Activated CD4-positive, alpha-beta T cell treated with anti-CD3 and anti-CD28 coated beads, Interleukin-2, amount 10 ng/mL, durations not matched to agents 7 days and 5 days (primary cell): ENCODE measurements around the gene TMEM185B. TPM values are rescaled to one million over a fixed set of nuclear protein-coding genes. Genes with fewer than 3 reads are reported as not detected.

Experiments used
- CTCF ChIA-PET: fragments of 350-600 bp; sonication (Branson Sonifier 250); formaldehyde crosslinking; loops from one replicate; lab custom pipeline; 2021; ENCODE audit warnings: antibody characterized with exemption; lab: Charles Lee
- POLR2A ChIA-PET: fragments of 350-600 bp; sonication (Branson Sonifier 250); formaldehyde crosslinking; loops from one replicate; lab custom pipeline; 2021; ENCODE audit warnings: antibody characterized with exemption; lab: Charles Lee
- DNase-seq: peaks from one replicate; pipeline ENCODE4 v3.0.0-alpha.2; 2020
- H3K27ac Mint-ChIP-seq: one replicate; pipeline ENCODE4 v1.8.0; 2021; ENCODE audit warnings: mild to moderate bottlenecking, moderate library complexity, mixed read lengths
- H3K27me3 Mint-ChIP-seq: one replicate; pipeline ENCODE4 v1.8.0; 2021; ENCODE audit warnings: mixed read lengths
- H3K36me3 Mint-ChIP-seq: one replicate; pipeline ENCODE4 v1.8.0; 2021; ENCODE audit warnings: low read depth, mixed read lengths
- H3K4me1 Mint-ChIP-seq: one replicate; pipeline ENCODE4 v1.8.0; 2021; ENCODE audit warnings: mixed read lengths
- H3K4me3 Mint-ChIP-seq: one replicate; pipeline ENCODE4 v1.8.0; 2021; ENCODE audit warnings: mild to moderate bottlenecking, moderate library complexity, mixed read lengths
- H3K9me3 Mint-ChIP-seq: one replicate; pipeline ENCODE4 v1.8.0; 2021; ENCODE audit warnings: mixed read lengths
- total RNA-seq, 2 experiments: library from RNA; stranded (reverse); gene quantifications; one replicate each; pipeline ENCODE4 v1.2.3, GENCODE V29; 2021

The TMEM185B gene
- total RNA-seq, 2 experiments from 2014 or later: 20.8 to 21.3 TPM

DNA sequence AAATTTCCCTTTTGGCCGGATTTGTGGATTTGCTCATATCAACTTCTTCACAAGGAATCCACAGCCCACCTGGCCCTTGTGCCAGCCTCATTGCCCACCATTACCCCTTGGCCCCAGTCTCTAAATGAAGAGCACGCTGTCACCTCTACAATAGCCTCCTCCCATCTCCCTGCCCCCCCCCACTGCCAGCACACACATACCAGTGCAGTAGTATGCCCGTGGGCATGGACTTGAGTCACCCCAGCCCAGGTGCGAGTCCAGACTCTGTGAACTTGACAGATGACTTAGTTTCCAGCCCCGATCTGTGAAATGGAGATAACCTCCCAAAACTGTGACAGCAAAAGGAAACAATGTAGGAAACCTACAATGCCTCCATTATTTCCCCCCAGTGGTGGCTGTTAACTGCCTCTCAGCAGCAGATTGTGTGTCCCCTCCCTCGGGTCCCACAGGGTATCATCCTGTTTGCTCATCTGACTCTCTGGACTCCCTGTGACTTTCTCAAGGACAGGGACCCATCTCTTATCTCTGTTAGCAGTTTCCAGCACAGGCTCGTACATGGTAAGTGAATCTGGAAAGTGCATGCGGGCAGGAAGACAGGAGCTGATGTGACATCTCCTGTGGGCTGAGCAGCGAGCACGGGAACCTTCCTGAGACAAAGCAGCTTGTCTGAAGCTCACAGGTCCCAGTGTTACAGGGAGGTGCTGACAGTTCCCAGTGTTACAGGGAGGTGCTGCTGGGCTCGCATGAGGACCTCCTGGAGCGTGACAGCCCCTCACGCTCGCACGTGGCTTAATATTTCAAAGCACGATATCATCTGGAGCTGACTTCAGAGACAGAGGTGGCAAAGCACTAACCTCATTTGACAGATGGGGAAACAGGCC lies 4.2 kb upstream of the TMEM185B start:
- Mint-ChIP-seq H3K27ac (peak overlapping the region; percentile 69), H3K36me3 (peaks cover 71% of the 10 kb centered on the region), H3K4me3 (peak overlapping the region; percentile 96), H3K27me3 (no peaks in the 10 kb centered on the region), H3K4me1 (peaks cover 65% of the 10 kb centered on the region), H3K9me3 (no peaks in the 10 kb centered on the region)
- POLR2A ChIA-PET: no interaction called here
- CTCF ChIA-PET: interaction anchor here (0.9 to 1.2 kb wide), 2 partner anchors 11 to 48 kb away, joined by 3 to 4 read pairs; no protein-coding TSS in a partner anchor
- no peak for DNase-seq

DNA sequence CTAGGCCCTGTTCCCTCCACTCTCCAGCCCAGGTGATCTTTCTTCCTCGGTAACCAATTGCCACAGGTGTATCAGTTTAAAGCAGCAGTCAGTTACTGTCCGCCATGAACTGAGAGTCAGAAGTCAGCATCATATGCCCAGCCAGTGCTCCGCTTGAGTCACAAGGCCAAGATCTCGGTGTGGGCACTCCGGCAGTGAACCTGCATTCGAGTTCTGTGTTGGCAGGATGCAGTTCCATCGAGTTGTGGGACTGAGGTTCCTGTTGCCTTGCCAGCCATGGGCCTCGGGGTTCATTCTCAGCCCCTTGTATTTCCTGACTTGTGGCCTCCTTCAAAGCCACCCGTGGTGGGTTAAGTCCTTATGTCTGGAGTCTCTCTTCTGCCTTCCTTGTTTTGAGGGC lies 3.1 kb upstream of the TMEM185B start:
- Mint-ChIP-seq H3K4me3 (no peak overlapping the region), H3K27me3 (no peaks in the 10 kb centered on the region), H3K36me3 (peaks cover 71% of the 10 kb centered on the region), H3K9me3 (no peaks in the 10 kb centered on the region), H3K27ac (peak overlapping the region; percentile 37), H3K4me1 (peaks cover 75% of the 10 kb centered on the region)
- CTCF ChIA-PET: no interaction called here
- POLR2A ChIA-PET: no interaction called here
- no peak for DNase-seq

DNA sequence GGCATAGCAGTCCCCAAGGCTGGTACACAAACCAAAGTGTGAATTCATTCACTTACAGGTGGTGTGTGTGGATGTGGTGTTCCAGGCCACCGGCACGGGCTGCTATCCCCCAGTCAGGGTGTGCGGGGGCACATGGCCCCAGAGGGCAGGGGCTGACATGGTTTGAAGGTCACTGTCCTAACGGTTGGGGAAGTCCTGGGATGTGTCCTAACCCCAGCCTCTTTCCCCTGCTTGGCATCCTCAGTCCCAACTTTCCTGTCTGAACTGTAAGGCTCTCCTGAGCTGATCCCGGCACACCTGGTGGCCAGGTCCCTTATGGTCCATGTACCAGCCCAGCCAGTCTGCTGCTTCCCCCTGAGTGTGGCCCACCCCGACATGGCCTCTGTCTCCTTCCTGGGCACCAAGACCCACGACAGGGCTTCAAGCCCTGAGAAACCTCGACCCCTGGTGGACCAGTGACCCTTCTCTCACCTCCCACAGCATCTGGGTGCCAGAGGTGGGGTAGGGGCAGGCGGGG lies 2.4 kb upstream of the TMEM185B start:
- Mint-ChIP-seq H3K27ac (peak overlapping the region; percentile 50), H3K36me3 (peaks cover 71% of the 10 kb centered on the region), H3K9me3 (no peaks in the 10 kb centered on the region), H3K4me1 (peaks cover 82% of the 10 kb centered on the region), H3K4me3 (no peak overlapping the region), H3K27me3 (no peaks in the 10 kb centered on the region)
- ChIA-PET CTCF (interaction anchor here (0.5 to 1.0 kb wide), 3 partner anchors 17 to 555 kb away, joined by 3 to 4 read pairs (median 3); no protein-coding TSS in a partner anchor), POLR2A (interaction anchor here (1.0 kb wide), 1 partner anchor 91 kb away, joined by 3 read pairs; no protein-coding TSS in a partner anchor)
- DNase-seq: no peak

DNA sequence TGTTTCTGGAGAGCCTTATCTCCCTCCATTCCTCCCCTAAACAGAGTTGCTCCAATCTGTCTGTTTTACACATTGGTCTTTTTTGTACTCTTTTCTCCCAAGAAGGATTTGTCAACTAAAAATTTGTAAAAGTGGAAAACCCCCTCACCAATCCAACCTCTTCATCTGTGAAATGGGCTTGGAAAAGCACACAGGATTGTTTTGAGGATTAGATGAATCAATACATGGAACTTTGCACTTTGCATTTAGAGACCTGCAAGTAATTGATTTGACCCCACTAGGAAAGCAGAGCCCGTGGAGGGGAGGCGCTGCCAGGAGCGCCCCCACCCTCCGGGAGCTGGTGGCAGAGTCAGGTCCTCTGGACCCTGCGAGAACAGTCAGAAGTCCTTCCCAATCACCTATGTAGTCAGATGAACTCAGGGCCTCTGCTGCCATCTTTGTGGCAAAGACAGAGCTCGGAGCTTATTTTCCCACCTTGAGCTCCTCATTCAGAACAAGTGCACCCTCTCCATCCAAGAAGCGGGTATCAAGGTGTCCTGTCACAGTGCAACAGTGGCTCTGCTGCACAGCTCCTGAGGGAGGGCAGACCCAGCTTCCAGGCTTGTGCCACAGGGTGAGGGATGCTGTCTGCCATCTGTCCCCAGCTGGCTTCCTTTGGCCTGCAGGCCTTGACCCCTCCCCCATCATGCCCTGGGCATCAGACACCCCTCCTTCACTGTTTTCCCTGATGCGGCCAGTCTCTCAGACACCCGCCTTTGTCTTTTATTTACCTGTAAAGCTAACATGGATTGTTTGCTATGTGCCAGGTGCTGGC lies 1.7 kb upstream of the TMEM185B start:
- H3K36me3 Mint-ChIP-seq: peaks cover 73% of the 10 kb centered on the region
- peak overlapping the region; percentile 91 for H3K27ac Mint-ChIP-seq
- no peaks in the 10 kb centered on the region for H3K27me3 Mint-ChIP-seq
- H3K4me3 Mint-ChIP-seq: peak overlapping the region; percentile 76
- ChIA-PET CTCF (interaction anchor here (0.5 to 1.1 kb wide), 4 partner anchors 15 to 555 kb away, joined by 3 to 4 read pairs (median 3); no protein-coding TSS in a partner anchor), POLR2A (interaction anchor here (1.0 kb wide), 1 partner anchor 92 kb away, joined by 3 read pairs; no protein-coding TSS in a partner anchor)
- no peak for DNase-seq
- H3K4me1 Mint-ChIP-seq: peaks cover 82% of the 10 kb centered on the region
- H3K9me3 Mint-ChIP-seq: no peaks in the 10 kb centered on the region

DNA sequence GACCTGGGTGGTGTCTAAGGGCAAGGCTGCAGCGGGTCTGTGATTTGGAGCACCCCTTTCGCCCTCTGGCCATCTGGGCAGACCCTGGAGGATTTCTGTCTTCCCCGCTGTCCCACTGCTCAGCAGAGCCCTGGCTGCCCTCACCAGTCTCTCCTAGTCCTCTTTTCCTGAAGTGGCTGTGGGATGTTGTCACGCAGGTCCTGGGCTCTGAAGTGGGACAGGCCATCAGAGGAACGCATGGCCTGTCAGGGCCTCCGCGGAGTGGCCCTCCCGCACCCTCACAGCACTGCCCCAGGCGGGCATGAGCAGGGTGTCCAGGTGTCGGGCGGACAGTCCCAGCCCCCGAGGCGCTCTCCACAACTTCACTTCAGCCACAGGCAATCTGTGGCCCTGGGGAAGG lies 1.1 kb upstream of the TMEM185B start:
- CTCF ChIA-PET: interaction anchor here (1.1 kb wide), 1 partner anchor 15 kb away, joined by 3 read pairs; no protein-coding TSS in a partner anchor
- Mint-ChIP-seq H3K4me1 (peaks cover 78% of the 10 kb centered on the region), H3K4me3 (peak overlapping the region; percentile 76), H3K27ac (peak overlapping the region; percentile 91), H3K36me3 (peaks cover 73% of the 10 kb centered on the region), H3K27me3 (no peaks in the 10 kb centered on the region), H3K9me3 (no peaks in the 10 kb centered on the region)
- DNase-seq: no peak
- POLR2A ChIA-PET: no interaction called here

DNA sequence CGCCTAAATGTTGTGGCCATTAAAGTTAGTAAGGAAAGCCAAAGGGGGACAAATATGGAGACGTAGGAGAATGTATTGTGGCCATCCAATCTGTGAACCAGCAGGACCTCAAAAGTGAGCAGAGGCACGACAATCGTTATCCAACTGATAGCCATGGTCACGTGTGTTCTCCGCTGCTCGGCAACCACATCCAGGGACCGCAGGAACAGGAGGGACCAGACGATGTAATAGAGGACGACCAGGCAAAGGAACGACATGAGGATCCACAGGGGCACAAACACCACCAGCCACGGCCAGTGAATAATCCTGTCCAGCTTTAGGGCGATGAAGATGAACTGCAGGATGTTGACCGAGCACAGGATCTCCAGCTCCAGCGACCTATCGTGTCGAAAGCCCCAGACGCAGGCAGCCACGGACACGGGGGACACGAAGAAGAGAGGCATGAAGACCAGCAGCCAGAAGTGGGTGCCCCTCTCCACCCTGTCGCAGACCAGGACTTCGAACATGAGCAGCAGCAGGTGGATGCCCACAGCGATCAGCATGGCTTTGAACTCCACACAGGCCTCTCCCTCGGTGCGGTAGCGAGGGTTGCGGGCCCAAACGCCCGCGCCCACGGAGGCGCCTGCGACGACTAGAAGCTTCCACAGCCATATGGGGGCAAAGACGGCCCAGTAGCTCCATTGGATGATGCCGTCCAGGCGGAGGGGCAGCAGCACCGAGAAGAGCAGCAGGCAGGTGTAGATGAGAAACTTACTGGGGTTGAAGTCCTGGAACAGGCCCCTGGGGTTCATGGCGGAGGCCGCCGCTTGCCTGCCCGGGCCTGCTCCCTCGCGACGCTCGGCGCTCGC lies 790 bp downstream of the TMEM185B start:
- ChIA-PET POLR2A (interaction anchor here (1.0 kb wide), 3 partner anchors 10 to 91 kb away, joined by 4 to 5 read pairs (median 4); no protein-coding TSS in a partner anchor), CTCF (interaction anchor here (0.6 to 1.5 kb wide), 8 partner anchors 9 to 90 kb away, joined by 3 to 5 read pairs (median 4); no protein-coding TSS in a partner anchor)
- no peaks in the 10 kb centered on the region for H3K27me3 Mint-ChIP-seq
- H3K4me3 Mint-ChIP-seq: peak overlapping the region; percentile 66
- H3K9me3 Mint-ChIP-seq: no peaks in the 10 kb centered on the region
- DNase-seq: no peak
- H3K4me1 Mint-ChIP-seq: peaks cover 62% of the 10 kb centered on the region
- peak overlapping the region; percentile 92 for H3K27ac Mint-ChIP-seq
- H3K36me3 Mint-ChIP-seq: peaks cover 71% of the 10 kb centered on the region

DNA sequence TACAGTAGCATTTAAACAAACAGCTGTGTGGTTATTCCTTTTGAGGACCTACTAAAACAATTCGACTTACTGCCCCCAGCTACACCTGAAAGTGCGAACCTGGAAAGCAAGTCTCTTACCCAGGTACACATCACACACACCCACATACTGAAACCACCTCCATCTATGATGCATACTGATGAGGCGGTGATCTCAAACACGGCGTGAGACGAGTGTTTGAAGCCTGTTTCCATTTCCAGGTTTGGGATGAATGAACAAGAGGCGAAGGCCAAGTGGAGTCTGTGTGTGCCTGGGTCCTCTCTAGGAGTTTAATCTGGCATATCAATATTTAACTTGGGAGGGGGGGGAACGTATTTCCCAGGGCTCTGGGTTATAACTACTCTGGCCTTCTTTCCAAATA lies 1.6 kb downstream of the TMEM185B start:
- Mint-ChIP-seq H3K4me1 (peaks cover 54% of the 10 kb centered on the region), H3K4me3 (peak overlapping the region; percentile 66), H3K9me3 (peaks cover 2% of the 10 kb centered on the region), H3K27ac (peak overlapping the region; percentile 62), H3K27me3 (no peaks in the 10 kb centered on the region), H3K36me3 (peaks cover 66% of the 10 kb centered on the region)
- ChIA-PET POLR2A (no interaction called here), CTCF (interaction anchor here (1.5 kb wide), 1 partner anchor 26 kb away, joined by 4 read pairs; no protein-coding TSS in a partner anchor)
- no peak for DNase-seq

DNA sequence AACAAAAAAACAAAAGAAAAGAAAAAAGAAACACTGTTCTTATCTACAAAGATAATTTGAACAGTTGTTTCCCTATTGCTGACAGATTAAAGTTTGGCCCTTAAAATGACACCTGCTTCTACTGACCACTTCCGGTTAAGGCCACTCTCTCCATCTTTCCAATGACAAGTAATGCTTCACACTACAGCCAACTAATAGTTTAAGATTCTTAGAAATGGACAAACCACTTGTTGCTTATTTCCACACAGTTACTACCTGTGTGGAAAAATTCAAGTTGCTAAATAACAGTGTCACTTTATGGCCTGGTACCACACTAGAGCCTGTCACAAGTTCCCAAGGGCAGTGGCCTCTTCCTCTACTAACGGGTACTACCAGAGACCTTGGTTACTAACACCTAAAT lies 2.4 kb downstream of the TMEM185B start:
- Mint-ChIP-seq H3K4me1 (peaks cover 46% of the 10 kb centered on the region), H3K36me3 (peaks cover 64% of the 10 kb centered on the region)

DNA sequence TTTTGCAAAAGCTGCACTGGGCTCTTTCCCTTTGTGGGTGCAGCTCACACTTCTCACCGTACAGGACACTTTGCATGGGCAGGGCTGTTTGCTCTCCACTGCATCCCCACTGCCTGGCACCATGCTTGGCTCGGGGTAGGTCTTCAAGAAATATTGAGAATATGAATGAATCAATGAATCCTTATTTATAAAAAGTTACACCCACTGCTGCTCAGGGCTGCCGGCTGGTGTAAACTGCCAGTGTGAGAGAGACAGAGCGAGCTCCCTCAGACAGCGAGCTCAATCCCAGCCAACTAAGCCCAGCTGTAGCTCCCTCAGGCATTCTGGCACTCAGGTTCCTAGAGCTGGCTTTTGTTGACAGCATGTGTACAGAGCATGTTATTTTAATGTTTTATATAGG lies 3.4 kb downstream of the TMEM185B start:
- Mint-ChIP-seq H3K27me3 (no peaks in the 10 kb centered on the region), H3K27ac (no peak overlapping the region)
- POLR2A ChIA-PET: no interaction called here

More for the DNA sequence above, 2.4 kb downstream of the TMEM185B start:
- no peak for DNase-seq
- H3K27me3 Mint-ChIP-seq: no peaks in the 10 kb centered on the region
- CTCF ChIA-PET: no interaction called here
- POLR2A ChIA-PET: no interaction called here
- H3K4me3 Mint-ChIP-seq: no peak overlapping the region
- no peak overlapping the region for H3K27ac Mint-ChIP-seq
- H3K9me3 Mint-ChIP-seq: peaks cover 5% of the 10 kb centered on the region

DNA sequence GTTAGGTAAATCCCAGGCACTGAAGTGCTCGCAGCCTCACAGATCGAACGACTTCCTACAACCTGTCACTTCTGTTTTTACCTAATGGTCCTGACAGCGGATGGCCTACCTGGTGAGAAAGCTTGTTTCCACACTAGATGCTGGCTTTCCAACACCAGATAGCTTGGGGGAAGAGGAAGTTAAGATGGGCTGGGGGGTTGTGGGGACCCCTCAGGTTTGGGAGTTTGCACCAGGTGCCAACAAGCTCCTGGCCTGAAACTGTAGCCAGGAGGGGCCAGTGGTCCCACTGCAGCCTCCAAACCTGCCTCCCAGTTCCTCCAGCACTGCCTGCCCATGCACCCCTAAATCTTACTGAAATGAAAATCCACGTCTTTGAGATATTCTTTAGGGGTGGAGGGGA lies 3.9 kb downstream of the TMEM185B start:
- Mint-ChIP-seq H3K4me3 (no peak overlapping the region), H3K27me3 (no peaks in the 10 kb centered on the region), H3K36me3 (peaks cover 60% of the 10 kb centered on the region), H3K4me1 (peaks cover 34% of the 10 kb centered on the region), H3K9me3 (peaks cover 5% of the 10 kb centered on the region), H3K27ac (no peak overlapping the region)
- CTCF ChIA-PET: interaction anchor here (0.7 to 1.6 kb wide), 5 partner anchors 13 to 516 kb away, joined by 3 to 12 read pairs (median 3); no protein-coding TSS in a partner anchor
- peak; percentile 0 for DNase-seq
- POLR2A ChIA-PET: no interaction called here

More for the DNA sequence above, 3.4 kb downstream of the TMEM185B start:
- Mint-ChIP-seq H3K4me1 (peaks cover 39% of the 10 kb centered on the region), H3K4me3 (no peak overlapping the region), H3K36me3 (peaks cover 62% of the 10 kb centered on the region), H3K9me3 (peaks cover 5% of the 10 kb centered on the region)
- CTCF ChIA-PET: interaction anchor here (0.7 to 1.6 kb wide), 5 partner anchors 12 to 517 kb away, joined by 3 to 12 read pairs (median 3); no protein-coding TSS in a partner anchor
- DNase-seq: no peak

DNA sequence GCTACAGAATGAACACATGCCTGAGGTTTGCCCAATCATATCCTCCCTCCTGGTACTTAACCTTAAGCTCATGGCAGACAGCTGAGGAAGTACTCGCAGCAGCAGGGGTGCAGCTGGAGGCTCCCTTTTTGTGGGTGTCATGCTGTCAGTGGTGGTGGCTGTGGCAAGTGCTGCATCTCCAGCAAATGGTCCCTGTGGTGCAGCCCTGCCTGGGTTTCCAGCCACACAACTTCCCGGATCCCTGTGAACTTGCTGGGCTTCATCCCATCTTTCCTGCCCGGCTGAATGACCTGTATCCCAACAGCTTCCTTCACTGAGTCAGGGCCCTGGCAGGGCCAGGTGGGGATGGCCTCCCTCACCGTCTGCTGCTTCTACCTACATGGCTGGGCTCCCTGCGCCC lies 5.0 kb downstream of the TMEM185B start:
- CTCF ChIA-PET: interaction anchor here (0.5 to 1.3 kb wide), 3 partner anchors 14 to 108 kb away, joined by 3 to 4 read pairs (median 3); no protein-coding TSS in a partner anchor

More for the DNA sequence above, 5.0 kb downstream of the TMEM185B start:
- Mint-ChIP-seq H3K9me3 (peaks cover 5% of the 10 kb centered on the region), H3K27me3 (no peaks in the 10 kb centered on the region), H3K4me3 (no peak overlapping the region), H3K36me3 (peaks cover 58% of the 10 kb centered on the region), H3K4me1 (peaks cover 26% of the 10 kb centered on the region), H3K27ac (no peak overlapping the region)
- POLR2A ChIA-PET: no interaction called here
- DNase-seq: no peak
